ENCODE measurements around the gene HSPA5.

- TF ChIP-seq SIN3A (IDR thresholded peaks at IDR 0.05; ENCODE audit: borderline replicate concordance, insufficient read depth, low read length), result no peak
- no peak for TF ChIP-seq FOXP2 (optimal IDR thresholded peaks at IDR 0.05; ENCODE audit: borderline replicate concordance, extremely low read depth, extremely low read length, insufficient read depth)
- TF ChIP-seq POLR2AphosphoS5 (IDR thresholded peaks at IDR 0.05; ENCODE audit: low read depth, low read length), result no peak
- no peak for TF ChIP-seq TAF1 (IDR thresholded peaks at IDR 0.05; ENCODE audit: borderline replicate concordance, insufficient read depth, low read length)
- no peak for TF ChIP-seq REST (IDR thresholded peaks at IDR 0.05; ENCODE audit: insufficient read depth in 1 of 2, low read depth in 2 of 2, low read length in 2 of 2)
Measured at GRCh38 chr9:125258832-125259534, 17.8 kb upstream of the HSPA5 start.

Data from PFSK-1 (cell line).